Lower leg skin (tissue), 3 donors: ENCODE results near the gene MAD1L1.

Experiments
- POLR2A ChIP-seq, 2 donors: fragments of 450-650 bp; IDR thresholded peaks; one replicate each; pipeline ENCODE4 v1.6.1; 2016 to 2017; ENCODE audit warnings: antibody characterized with exemption in 2 of 2, mild to moderate bottlenecking in 1 of 2, moderate library complexity in 1 of 2
- TF ChIP-seq, protein P1 (sequence below), 3 donors: fragments of 450-650 bp; IDR thresholded peaks; one replicate each; pipeline ENCODE4 v1.5.1; 2016; ENCODE audit warnings: antibody characterized with exemption in 3 of 3, mild to moderate bottlenecking in 3 of 3, moderate library complexity in 2 of 3

DNA sequence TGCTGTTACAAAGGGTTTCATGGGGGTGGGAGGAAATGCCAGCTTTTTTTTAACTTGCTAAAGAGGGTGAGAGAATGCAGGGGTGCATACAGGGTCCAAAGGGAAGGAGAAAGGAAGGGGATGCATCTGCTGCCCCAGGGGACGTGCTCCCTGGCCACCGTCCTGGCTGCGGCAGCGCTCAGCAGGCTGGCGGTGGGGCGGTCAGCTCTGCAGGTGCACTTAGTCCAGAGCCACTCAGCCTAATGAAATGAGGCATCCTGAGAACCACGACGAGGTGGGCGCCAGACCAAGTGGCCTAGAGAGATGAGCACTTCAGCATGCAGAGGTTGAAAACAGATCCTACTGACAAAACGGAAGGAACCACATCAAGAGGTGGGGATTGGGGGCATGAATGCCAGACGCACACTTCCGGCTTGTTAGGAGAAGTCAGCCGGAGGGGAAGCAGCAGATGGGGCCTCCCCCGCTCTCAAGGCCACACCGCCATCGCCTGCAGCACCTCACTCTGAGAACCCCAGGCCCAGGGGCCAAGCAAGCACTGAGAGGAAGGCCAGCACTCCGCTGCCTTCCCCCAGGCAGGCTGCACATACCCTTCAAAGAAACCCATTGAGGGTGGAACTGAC, 94.5 kb downstream of the MAD1L1 start:
- TF ChIP-seq, protein P1, sequence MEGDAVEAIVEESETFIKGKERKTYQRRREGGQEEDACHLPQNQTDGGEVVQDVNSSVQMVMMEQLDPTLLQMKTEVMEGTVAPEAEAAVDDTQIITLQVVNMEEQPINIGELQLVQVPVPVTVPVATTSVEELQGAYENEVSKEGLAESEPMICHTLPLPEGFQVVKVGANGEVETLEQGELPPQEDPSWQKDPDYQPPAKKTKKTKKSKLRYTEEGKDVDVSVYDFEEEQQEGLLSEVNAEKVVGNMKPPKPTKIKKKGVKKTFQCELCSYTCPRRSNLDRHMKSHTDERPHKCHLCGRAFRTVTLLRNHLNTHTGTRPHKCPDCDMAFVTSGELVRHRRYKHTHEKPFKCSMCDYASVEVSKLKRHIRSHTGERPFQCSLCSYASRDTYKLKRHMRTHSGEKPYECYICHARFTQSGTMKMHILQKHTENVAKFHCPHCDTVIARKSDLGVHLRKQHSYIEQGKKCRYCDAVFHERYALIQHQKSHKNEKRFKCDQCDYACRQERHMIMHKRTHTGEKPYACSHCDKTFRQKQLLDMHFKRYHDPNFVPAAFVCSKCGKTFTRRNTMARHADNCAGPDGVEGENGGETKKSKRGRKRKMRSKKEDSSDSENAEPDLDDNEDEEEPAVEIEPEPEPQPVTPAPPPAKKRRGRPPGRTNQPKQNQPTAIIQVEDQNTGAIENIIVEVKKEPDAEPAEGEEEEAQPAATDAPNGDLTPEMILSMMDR (IDR thresholded peaks at IDR 0.05), result no peak
- no peak for TF ChIP-seq POLR2A (IDR thresholded peaks at IDR 0.05)
